ENCODE results near the gene PURA.

- no peak for TF ChIP-seq EZH2phosphoT487 (conservative IDR thresholded peaks at IDR 0.05; ENCODE audit: low read length)
- TF ChIP-seq CTCF (IDR thresholded peaks at IDR 0.05; ENCODE audit: insufficient read depth, low read length, poor library complexity, severe bottlenecking) = no peak
Observed at GRCh38 chr5:140106101-140106500, 7.8 kb upstream of the PURA start.

Data from SU-DHL-6 (cell line).